Activated B cell treated with CpG ODN at 0.5 μM for 24 hours (primary cell): ENCODE results near the gene PPP4R2. TPM values are rescaled to one million over a fixed set of nuclear protein-coding genes. Genes with fewer than 3 reads are reported as not detected.

Experiments used
- ATAC-seq: fragments of 200-7000 bp; cut with Tn5 transposase; one replicate; pipeline ENCODE4 v1.10.0; 2021; ENCODE audit warnings: low read depth, mild to moderate bottlenecking, moderate library complexity
- CTCF ChIA-PET: fragments of 350-600 bp; sonication (Branson Sonifier 250); formaldehyde crosslinking; loops from one replicate; lab custom pipeline; 2021; ENCODE audit warnings: antibody characterized with exemption; lab: Charles Lee
- POLR2A ChIA-PET: fragments of 350-600 bp; sonication (Branson Sonifier 250); formaldehyde crosslinking; loops from one replicate; lab custom pipeline; 2021; ENCODE audit warnings: antibody characterized with exemption; lab: Charles Lee
- DNase-seq: peaks from one replicate; pipeline ENCODE4 v3.0.0; 2022
- H3K27ac Mint-ChIP-seq: one replicate; pipeline ENCODE4 v1.8.0; 2020; ENCODE audit warnings: mixed read lengths
- H3K27me3 Mint-ChIP-seq: one replicate; pipeline ENCODE4 v1.8.0; 2021; ENCODE audit warnings: mixed read lengths
- H3K36me3 Mint-ChIP-seq: one replicate; pipeline ENCODE4 v1.8.0; 2021; ENCODE audit warnings: low read depth, mixed read lengths
- H3K4me1 Mint-ChIP-seq: one replicate; pipeline ENCODE4 v1.8.0; 2021; ENCODE audit warnings: mixed read lengths
- H3K4me3 Mint-ChIP-seq: one replicate; pipeline ENCODE4 v1.8.0; 2020; ENCODE audit warnings: mild to moderate bottlenecking, mixed read lengths
- H3K9me3 Mint-ChIP-seq: one replicate; pipeline ENCODE4 v1.8.0; 2020; ENCODE audit warnings: mixed read lengths
- intact Hi-C: fragments of 100-400 bp; cut with micrococcal nuclease; formaldehyde crosslinking; loops from one replicate; pipeline ENCODE4 v1.15.1; 2024
- total RNA-seq: library from RNA; stranded (reverse); gene quantifications from 2 replicates; pipeline ENCODE4 v1.2.3, GENCODE V29; 2022
- TF ChIP-seq, protein P1 (sequence below): fragments of 200-600 bp; IDR thresholded peaks from one replicate; pipeline ENCODE4 v1.8.0; 2022; ENCODE audit warnings: antibody characterized with exemption, mild to moderate bottlenecking

The PPP4R2 gene
- total RNA-seq, 1 donor from 2014 or later, result 59.7 TPM

DNA sequence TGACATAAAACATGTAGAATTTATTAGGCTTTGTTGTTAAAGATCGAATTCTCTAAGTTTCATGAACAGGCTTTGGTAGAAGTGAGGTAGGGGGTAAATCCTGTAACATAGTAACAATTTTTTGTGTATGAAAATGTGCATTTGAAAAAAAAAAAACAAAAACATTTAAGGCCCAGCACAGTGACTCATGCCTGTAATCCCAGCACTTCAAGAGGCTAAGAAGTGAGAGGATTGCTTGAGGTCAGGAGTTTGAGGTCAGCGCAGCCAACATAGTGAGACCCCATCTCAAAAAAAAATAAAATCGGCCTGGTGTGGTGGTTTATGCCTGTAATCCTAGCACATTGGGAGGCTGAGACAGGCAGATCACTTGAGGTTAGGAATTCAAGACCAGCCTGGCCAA lies 26.8 kb upstream of the PPP4R2 start:
- TF ChIP-seq, protein P1, sequence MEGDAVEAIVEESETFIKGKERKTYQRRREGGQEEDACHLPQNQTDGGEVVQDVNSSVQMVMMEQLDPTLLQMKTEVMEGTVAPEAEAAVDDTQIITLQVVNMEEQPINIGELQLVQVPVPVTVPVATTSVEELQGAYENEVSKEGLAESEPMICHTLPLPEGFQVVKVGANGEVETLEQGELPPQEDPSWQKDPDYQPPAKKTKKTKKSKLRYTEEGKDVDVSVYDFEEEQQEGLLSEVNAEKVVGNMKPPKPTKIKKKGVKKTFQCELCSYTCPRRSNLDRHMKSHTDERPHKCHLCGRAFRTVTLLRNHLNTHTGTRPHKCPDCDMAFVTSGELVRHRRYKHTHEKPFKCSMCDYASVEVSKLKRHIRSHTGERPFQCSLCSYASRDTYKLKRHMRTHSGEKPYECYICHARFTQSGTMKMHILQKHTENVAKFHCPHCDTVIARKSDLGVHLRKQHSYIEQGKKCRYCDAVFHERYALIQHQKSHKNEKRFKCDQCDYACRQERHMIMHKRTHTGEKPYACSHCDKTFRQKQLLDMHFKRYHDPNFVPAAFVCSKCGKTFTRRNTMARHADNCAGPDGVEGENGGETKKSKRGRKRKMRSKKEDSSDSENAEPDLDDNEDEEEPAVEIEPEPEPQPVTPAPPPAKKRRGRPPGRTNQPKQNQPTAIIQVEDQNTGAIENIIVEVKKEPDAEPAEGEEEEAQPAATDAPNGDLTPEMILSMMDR, result no peak
- ATAC-seq (no peak), DNase-seq (no peak)
- H3K27ac Mint-ChIP-seq, result no peak overlapping the region
- H3K9me3 Mint-ChIP-seq, result no peaks in the 10 kb centered on the region
- H3K4me1 Mint-ChIP-seq, result peaks cover 12% of the 10 kb centered on the region
- H3K36me3 Mint-ChIP-seq, result no peaks in the 10 kb centered on the region
- CTCF ChIA-PET, result no interaction called here
- H3K27me3 Mint-ChIP-seq, result no peaks in the 10 kb centered on the region
- POLR2A ChIA-PET, result no interaction called here
- no peak overlapping the region for H3K4me3 Mint-ChIP-seq
- intact Hi-C loops, result no loop called here

DNA sequence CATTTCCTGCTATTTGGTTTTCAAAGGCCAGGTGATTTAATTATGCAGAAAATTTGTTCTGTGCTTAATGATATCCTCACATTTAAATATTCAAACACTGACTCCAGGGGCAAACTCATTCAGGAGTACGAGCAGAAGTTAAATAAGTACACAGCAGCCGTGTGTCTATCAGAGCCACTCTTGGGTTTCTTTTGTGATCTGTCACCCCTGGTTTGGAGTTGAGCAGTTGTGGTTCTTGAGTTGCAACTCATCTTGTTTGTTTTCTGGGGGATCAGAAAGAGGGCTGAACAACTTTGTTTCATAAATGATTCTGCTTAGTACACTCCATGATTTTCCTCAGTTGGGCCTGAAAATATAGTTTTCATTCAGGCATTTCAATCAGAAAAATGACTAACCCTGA lies 25.7 kb upstream of the PPP4R2 start:
- intact Hi-C loops, result no loop called here
- no peak overlapping the region for H3K27ac Mint-ChIP-seq
- ATAC-seq, result no peak
- TF ChIP-seq, protein P1, result no peak
- DNase-seq, result no peak
- no peak overlapping the region for H3K4me3 Mint-ChIP-seq
- H3K9me3 Mint-ChIP-seq, result no peaks in the 10 kb centered on the region
- H3K4me1 Mint-ChIP-seq, result peaks cover under 1% of the 10 kb centered on the region
- H3K36me3 Mint-ChIP-seq, result no peaks in the 10 kb centered on the region
- POLR2A ChIA-PET, result no interaction called here
- no peaks in the 10 kb centered on the region for H3K27me3 Mint-ChIP-seq
- CTCF ChIA-PET, result no interaction called here

DNA sequence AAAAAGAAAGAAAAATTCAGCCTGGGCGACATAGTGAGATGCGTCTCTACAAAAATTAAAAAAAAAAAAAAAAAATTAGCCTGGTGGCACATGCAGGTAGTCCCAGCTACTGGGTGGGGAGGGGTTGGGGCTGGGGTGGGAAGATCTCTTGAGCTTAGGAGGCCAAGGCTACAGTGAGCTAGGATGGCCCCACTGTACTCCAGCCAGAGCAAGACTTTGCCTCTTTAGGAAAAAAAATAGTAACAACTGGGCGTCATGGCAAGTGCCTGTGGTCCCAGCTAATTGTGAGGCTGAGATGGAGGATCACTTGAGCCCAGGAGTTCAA lies 23.9 kb upstream of the PPP4R2 start:
- H3K4me3 Mint-ChIP-seq, result no peak overlapping the region
- H3K4me1 Mint-ChIP-seq, result no peaks in the 10 kb centered on the region
- CTCF ChIA-PET, result no interaction called here
- intact Hi-C loops, result no loop called here
- POLR2A ChIA-PET, result no interaction called here
- H3K9me3 Mint-ChIP-seq, result no peaks in the 10 kb centered on the region
- H3K27me3 Mint-ChIP-seq, result peaks cover 2% of the 10 kb centered on the region
- TF ChIP-seq, protein P1, result no peak
- no peak for DNase-seq
- no peak for ATAC-seq
- no peak overlapping the region for H3K27ac Mint-ChIP-seq
- H3K36me3 Mint-ChIP-seq, result no peaks in the 10 kb centered on the region

DNA sequence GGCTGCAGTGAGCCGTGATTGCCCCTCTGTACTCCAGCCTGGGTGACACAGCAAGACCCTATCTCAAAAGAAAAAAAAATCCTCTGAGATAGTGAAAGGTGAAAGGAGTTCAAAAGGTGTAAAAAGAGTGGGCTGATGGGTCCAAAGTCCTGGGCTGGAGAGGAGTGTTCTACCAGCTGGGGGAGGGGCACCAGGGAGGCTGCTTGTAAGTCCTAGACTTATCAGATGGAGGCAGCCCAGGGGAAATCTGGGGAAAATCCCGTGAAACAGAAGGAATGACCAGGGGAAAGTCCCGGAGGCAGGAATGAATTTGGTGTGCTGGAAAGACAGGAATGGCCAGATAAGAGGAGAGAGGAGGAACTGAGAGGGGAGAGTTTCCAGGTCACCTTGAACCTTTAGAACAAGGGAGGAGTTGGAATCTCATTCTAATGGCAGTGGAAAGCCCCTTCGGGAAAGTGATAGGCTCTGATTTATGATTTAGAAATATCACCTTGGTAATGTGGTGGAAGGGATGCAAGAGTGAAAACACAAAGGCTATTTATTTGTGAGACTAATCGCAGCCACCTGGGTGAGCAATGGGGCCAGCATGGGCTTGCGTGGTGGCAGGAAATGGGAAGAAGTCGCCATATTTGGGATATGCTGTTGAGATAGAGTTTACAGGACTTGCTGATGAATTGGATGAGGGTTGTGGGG lies 23.4 kb upstream of the PPP4R2 start:
- DNase-seq (no peak), ATAC-seq (no peak)
- Mint-ChIP-seq H3K4me3 (no peak overlapping the region), H3K27me3 (peaks cover 2% of the 10 kb centered on the region), H3K36me3 (no peaks in the 10 kb centered on the region), H3K9me3 (no peaks in the 10 kb centered on the region), H3K4me1 (no peaks in the 10 kb centered on the region), H3K27ac (no peak overlapping the region)
- TF ChIP-seq, protein P1, result no peak
- POLR2A ChIA-PET, result no interaction called here
- intact Hi-C loops, result no loop called here
- CTCF ChIA-PET, result no interaction called here

DNA sequence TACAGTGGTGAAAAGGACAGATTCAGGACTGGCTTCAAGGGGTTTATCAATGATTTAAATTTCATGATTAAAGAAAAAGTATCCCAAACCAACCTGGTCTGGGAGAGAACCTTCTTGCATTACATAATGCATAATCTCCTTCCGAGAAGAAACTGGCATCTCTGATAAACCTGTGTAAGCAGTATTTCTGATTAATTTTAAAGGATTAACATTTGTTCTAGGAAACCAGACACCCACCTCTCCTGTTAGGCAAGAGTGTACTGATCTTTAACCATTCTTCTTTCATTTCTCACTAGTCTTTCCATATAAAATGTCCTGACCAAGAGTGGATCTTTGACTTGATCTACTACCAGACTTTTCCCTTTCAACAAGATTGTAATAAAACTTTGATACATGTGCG lies 22.8 kb upstream of the PPP4R2 start:
- ATAC-seq (no peak), DNase-seq (no peak)
- intact Hi-C loops, result no loop called here
- peaks cover 2% of the 10 kb centered on the region for H3K27me3 Mint-ChIP-seq
- H3K4me1 Mint-ChIP-seq, result no peaks in the 10 kb centered on the region
- TF ChIP-seq, protein P1, result no peak
- CTCF ChIA-PET, result no interaction called here
- H3K27ac Mint-ChIP-seq, result no peak overlapping the region
- POLR2A ChIA-PET, result no interaction called here
- no peak overlapping the region for H3K4me3 Mint-ChIP-seq
- no peaks in the 10 kb centered on the region for H3K36me3 Mint-ChIP-seq
- no peaks in the 10 kb centered on the region for H3K9me3 Mint-ChIP-seq
